DMS 273 (cell line): ENCODE measurements around the gene GMNC.

ENCODE experiments used
- DNase-seq: peaks from one replicate; lab custom pipeline; 2025; ENCODE audit not compliant: unreplicated experiment; lab: John Stamatoyannopoulos, UW

Gene GMNC

DNA sequence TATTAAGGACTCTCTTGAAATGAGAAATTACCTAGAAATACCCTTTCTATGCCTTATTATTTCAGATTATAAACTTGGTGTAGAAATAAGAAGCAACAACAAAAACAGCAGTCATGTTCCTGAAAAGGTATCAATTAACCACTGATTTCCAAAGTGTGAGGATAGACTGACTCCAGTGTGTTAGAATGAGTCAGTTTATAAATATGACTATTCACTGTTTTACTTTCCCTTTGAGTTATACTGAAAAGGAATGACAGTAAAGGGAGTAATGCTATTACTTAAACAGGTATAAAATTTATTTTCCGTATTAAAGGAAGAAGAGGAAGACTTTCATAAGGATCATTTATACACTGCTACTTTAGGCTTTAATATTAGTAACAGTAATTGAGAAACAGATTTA is 12.9 kb downstream of the GMNC start:
- no peak for DNase-seq

DNA sequence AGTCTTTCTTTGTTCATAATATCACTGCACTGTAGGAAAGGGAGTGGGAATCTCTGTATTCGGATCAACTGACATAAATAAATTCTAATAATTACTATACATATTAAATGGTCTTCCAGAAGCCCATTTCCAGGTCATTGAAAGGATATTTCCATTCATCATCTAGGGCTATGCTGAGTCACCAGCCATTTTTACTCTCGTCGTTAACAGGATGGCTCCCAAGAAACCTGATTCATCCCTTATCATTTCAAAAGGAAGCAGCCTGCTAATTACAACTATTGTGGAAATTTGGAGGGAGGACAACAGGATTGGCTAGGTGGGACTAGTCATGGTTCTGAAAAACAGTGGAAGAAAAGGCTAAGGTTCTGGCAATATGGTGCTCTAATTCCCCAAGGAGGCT is 13.6 kb downstream of the GMNC start:
- DNase-seq, result no peak

DNA sequence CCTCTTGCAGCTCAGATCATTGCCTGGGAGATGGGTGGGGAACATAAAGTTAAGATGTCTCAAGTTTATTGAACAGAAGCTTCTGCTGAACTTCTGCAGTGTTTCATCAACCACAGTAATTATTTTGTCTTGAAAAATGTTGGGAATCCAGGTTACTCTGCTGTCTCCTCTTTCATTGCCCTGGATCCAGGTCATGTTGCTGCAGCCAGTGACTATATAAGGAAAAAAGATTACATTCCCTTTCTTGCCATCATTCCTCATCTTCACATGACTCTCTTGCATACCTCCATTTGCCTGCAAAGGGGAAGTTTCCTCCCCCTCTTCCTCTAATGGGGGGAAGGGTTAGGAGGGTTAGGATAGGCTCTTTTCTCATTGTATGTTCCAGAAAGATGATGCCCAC is 15.1 kb downstream of the GMNC start:
- no peak for DNase-seq

DNA sequence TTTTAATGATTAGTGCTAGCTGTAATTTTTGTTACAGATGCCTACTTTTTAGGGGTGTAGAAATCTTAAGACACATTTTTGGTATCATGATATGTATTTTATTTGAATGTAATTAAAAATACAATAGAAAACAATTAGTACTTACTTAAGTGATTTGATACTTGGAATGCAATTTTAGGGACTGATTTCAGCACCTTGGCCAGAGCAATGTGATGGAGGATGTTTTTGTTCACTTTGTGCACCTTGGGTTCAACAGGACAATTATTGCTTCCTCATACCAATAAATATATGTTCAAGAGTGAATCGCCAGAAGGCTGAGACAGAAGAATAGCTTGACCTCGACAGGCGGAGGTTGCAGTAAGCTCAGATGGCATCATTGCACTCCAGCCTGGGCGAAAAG is 22.3 kb downstream of the GMNC start:
- no peak for DNase-seq

DNA sequence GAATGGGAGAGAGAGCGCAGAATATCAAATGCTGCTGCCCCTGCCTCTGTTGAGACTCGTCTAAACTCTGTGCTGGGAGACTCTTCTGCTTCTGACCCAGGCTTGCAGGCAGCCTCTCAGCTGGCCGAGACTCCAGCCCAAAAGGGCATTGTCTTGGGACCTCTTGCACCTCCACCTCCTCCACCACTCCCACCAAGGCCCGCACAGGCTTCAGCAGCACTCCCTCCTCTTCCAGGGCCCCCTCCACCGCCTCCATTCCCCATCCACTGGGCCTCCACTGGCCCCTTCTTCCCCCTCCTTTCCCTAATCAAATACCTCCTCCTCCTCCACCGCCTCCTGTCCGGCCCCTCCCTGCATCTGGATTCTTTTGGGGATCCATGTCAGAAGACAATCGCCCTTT is 31.3 kb downstream of the GMNC start:
- no peak for DNase-seq

DNA sequence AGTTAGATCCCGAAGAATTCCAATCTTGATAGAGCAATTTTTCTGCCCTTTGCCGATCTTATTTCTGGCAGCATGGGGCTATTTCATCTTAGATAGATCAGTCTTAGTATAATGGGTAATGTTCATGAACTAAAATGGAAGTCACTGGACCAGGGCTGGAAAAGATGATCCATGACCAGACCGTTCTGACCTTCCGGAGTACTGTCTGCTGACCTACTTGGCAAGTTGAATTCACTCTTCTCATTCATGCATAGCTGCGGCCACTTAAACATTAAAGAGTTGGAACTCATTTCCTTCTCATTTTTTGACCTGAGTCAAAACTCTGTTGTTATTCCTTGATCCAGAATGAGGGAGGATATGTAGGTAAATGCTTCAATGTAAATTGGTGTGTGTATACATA is 32.5 kb downstream of the GMNC start:
- DNase-seq, result no peak

DNA sequence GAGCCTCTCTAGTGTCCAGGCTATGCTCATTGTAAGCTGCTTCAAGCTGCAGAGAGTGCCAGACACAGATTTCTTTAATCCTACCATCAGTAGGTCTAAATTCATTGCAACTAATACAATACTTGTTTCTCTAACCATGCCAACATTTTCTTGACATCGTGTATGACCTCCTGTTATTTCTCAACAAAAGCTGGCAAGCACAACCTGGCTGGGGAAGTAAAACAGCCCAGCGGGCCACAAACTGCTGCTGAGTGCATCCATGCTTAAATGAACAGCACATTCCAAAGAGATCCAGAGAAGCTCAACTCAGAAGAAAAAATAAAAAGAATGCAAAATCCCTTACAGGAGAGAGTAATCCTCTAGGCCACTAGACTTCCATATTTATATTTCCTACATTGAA is 36.5 kb downstream of the GMNC start:
- DNase-seq, result no peak

DNA sequence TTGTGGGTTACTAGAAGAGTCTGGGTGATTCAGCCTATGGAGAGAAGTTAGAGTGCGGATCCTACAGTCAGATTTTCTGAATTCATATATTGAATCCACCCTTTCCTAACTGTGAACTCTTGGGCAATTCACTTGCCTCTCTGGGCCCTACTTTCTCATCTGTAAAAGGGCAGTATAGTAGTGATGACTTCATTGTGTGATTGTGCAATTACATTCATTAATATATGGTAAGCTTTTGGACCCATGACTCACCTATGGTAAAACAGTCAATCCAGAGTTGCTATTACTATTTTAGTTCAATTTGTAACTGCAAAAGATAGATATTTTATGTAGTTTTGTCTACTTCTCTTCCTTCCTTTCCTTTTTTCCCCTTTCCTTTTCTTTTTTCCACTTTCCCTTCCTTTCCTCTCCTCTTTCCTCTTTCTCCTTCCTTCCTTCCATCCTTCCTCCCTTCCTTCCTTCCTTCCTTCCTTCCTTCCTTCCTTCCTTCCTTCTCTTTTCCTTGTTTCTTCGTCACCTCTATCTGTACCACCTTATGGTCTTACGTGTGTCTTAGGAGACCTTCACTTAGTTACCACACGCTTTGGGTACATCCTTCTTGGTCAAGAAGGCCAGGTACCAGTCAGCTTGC is 37.0 kb downstream of the GMNC start:
- no peak for DNase-seq

DNA sequence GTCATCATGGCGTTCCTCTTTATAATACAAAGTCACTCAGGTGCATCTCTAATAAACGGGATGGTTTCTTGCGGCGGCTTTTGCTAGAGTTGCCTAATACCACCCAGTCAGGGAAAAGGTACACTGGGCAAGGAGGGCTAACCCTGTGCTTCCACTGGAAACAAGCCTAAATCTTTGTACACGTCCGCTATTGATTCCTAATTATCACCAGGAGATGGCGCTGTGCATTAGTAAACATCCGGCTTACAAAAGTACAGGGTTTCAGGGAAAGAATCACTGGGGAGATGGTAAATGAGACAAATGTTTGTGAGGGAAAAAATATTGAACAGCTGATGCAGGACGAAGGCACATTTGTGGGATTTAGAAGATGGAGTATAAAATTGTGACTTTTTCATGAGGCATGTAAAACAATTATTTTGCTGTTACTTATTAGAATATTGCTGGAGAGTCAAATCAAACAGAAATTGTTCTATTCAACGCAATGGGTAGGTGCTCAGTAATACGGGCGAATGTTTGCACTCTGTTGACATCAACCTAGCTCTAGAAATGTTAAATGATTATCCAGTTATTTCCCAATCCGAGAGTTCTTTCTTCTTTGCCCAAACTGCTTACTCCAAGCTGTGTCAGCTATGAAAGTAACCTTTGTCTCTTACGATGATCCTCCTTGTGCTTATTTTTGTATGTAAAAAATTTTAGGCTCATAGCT is 50.6 kb downstream of the GMNC start:
- DNase-seq, result peak; percentile 86

DNA sequence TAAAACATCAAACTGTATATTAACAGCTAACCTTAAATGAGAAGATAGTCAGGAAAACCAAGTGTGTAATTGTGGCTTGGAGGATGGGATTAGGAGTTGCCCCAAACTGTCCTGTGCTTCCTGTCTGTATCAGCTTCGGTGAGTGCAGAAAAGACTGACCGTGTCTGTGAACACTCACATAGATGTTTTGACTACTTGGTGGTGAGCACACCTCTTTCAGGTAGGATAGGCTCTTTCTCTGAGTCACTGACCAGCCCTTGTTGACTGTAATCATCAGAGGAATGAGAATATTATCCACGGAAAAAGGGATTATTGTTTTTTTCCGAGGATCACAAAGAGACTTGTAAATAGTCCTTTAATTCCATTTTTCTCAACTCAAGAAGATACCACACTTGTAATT is 51.5 kb downstream of the GMNC start:
- DNase-seq, result no peak

DNA sequence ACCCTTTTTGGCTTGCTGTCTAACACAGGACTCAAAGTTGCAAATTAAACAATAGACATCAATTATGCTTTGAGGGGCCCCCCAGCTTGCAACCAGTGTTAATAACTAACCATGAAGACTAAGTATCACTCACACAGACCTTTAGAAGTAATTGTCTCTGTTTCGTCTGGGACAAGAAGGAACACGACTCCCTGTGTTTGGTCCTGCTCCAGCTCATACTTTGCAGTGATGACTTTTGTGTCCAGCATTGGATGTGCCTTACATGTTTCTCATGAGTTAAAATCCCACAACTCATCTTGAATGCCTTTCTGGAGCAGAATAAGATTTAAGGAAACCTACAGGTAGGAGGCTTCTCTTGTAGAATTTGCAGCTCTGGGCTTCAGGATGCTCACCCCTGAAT is 53.1 kb downstream of the GMNC start:
- DNase-seq, result no peak

DNA sequence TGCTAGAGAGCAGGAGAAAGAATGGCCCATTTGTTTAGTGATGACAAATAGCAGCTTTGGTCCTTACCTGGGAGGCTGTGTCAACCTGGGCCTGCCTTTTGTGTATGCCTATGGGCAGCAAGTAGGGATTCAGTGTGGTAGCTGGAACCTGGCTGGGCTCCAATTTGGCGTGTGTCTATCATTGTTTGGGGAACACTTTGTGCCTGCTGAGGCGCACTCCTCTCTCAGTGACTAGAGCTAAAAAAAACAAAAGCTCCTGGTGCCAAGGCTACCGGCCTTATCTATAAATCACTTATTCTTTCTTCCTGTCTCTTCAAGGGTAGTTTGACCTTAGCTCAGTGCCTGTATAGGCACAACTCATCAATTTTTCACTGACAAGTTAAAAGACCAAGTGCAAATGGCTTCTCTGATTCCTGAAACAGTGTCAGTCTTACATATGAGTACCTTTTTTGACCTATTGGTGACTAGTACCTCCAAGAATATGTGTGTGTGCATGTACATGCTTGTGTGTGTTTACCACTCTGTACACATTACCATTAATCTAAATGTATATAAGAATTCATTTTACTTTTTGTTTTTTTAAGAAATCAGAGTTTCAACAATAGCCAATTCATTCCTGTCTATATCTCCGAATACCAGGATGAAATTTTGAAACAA is 54.6 kb downstream of the GMNC start:
- no peak for DNase-seq
